Measurements from ENCODE around the gene ESF1.

The ESF1 gene

DNA sequence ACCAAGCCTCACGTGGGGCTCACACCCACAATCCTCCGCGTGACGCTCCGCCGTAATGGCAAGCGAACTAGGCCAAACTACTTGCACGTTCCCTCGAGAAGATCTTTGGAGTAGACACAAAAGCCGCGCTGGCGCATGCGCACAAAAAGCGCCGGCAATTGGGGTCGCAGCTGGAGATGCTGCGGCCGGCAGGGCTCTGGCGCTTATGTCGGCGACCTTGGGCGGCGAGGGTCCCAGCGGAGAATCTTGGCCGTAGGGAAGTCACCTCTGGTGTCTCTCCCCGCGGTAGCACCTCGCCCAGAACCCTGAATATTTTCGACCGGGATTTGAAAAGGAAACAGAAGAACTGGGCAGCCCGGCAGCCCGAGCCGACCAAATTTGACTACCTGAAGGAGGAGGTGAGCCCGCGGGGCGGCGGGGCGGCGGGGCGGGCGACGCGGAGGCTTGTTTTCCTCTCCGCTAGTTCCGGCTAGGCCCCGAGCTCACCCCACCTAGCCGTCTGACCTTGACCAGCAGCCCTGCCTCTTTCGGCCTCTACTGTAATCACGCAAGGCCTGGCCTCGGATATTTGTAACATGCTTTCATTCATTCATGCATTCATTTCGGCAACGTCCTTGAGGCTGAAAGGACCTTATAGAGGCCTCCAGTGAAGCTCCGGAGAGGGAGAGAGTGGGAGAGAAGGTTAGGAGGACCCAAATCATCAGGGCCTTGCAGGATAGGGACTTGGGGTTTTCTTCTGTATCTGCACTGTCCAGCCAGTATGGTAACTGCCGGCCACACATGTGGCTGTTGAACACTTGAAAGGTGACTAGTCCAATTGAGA is at the start of gene ESF1, which contains the start of gene NDUFAF5:
TSS of gene ESF1 (minus strand) at position 27 of the 823 bp plus-strand sequence. CDS start 1,779 bp downstream, outside the sequence.
TSS of gene NDUFAF5 (plus strand) at position 136 of the 823 bp plus-strand sequence. CDS start at position 177, 41 bp downstream.
- peak; percentile 49 to 96 (median 92) for DNase-seq

DNA sequence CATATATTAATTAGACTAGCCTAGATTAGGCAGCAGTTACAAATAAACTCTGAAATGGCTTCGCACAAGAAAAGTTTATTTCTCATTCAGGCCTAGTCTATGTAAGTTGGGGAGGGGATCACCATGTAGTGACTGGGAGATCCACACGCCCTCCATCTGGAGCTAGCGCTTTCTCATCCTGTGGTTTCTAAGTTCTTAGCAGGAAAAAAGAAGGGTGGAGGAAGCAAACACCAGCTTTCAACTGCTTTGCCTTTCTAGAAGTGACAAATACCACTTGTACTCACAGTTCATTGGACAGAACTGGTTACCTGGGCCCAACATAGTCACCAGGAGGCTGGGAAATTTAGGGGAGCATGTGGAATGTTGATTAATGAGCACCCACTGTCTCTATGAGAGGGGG is 46.8 kb upstream of the ESF1 start:
- no peak for DNase-seq

- no peak for DNase-seq
Measured at GRCh38 chr20:13825465-13825864, 40.7 kb upstream of the ESF1 start.

GRCh38 chr20:13824459-13824858 is 39.7 kb upstream of the ESF1 start:
- no peak for DNase-seq

GRCh38 chr20:13822459-13822858 is 37.7 kb upstream of the ESF1 start:
- no peak for DNase-seq

DNA sequence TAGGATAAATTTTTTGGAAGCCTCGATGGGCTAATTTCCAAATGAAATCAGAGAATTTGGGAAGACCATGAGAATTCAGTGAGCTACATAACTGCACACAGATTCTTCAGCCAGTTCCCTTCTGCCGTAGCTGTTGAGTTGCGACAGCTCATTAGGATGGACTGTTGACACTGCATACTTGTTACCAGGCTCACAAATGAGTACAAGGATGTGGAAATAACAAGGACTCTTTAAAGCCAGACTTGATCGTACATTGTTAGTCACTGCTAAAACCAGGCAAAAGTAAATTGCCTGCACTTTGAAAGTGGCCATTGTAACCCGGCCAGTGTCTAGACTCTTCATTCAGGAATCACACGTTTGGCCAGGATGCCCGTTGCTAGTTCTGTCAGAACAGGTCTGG is 37.2 kb upstream of the ESF1 start:
- DNase-seq = peak in 1 of 14 donors; percentile 12

- peak in 1 of 14 donors; percentile 12 for DNase-seq
Measured at GRCh38 chr20:13819885-13820645, 35.3 kb upstream of the ESF1 start.

GRCh38 chr20:13817342-13817741 is 32.6 kb upstream of the ESF1 start:
- DNase-seq = no peak

GRCh38 chr20:13816757-13817156 is 32.0 kb upstream of the ESF1 start:
- no peak for DNase-seq

GRCh38 chr20:13814672-13815071 is 30.0 kb upstream of the ESF1 start:
- no peak for DNase-seq

GRCh38 chr20:13813910-13814309 is 29.2 kb upstream of the ESF1 start:
- DNase-seq = no peak

- no peak for DNase-seq
Measured at GRCh38 chr20:13810446-13810845, 25.7 kb upstream of the ESF1 start.

- no peak for DNase-seq
Measured at GRCh38 chr20:13809855-13810254, 25.1 kb upstream of the ESF1 start.

DNA sequence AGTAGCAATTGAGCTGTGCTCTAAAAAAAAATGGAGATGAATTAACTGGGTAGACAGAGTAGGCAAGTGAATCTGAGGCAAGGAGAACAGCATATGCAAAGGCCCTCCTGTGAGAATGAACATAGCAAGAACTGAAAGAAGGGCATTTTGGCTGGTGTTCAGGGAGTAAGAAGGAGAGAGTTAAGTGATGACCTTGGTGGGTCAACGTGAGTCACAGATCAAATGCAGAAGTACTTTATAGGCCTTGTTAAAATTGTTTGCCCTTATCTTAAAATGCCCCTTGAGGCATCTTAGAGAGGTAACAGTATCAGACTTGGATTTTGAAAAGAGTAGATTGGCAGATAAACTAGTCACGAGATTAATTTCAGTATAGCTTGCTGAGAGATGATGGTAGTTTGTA is 24.7 kb upstream of the ESF1 start:
- no peak for DNase-seq

DNA sequence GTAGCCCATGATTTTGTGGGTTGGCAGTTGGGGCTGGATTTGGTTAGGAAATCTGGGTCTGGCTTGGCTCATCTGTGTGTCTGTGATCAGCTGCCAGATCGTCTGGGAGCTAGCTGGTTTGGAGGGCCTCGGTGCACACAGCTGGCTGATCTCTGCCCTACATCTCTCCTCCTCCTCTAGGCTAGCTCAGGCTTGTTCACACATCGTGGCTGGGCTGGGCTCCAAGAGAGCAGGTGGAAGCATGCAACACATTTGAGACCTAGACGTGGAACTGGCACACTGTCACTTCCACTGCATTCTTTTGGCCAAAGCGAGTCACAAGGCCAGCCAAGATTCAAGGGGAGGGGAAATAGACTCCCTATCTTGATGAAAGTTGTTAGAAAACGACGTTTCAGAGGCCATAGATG is 16.0 kb upstream of the ESF1 start:
- DNase-seq = peak in 8 of 14 donors; percentile 12 to 94 (median 26)

GRCh38 chr20:13799974-13800373 is 15.3 kb upstream of the ESF1 start:
- DNase-seq = no peak

DNA sequence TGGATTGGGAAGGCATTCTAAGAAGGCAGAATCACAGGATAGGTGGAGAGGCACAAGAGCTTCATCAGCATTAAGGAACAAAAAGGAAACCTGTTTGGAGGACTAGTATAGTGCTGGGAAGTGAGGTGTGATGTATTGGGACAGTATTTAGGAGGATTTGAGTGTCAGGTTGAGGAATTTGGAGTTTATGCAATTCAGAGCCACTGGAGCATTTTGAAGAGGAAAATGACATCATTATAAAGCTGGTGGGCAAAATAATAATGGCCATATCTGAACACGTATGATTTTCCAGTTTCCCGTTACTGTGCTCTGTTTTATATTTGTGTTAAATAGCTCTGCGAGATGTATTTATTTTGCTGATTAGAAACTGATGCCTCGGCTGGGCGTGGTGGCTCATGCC is 14.3 kb upstream of the ESF1 start:
- DNase-seq = no peak

- DNase-seq = no peak
Measured at GRCh38 chr20:13794667-13795066, 9.9 kb upstream of the ESF1 start.

GRCh38 chr20:13793001-13793400 is 8.3 kb upstream of the ESF1 start:
- no peak for DNase-seq

- DNase-seq = peak in 1 of 14 donors; percentile 7
Measured at GRCh38 chr20:13791540-13792459, 7.1 kb upstream of the ESF1 start.

GRCh38 chr20:13790708-13791107 is 6.0 kb upstream of the ESF1 start:
- DNase-seq = no peak

GRCh38 chr20:13788167-13788834 is 3.6 kb upstream of the ESF1 start:
- peak in 1 of 14 donors; percentile 6 for DNase-seq
